ENCODE measurements around the gene LRPAP1. TPM values are rescaled to one million over a fixed set of nuclear protein-coding genes. Genes with fewer than 3 reads are reported as not detected.

Gene LRPAP1
- total RNA-seq, 1 experiment from 2014 or later, result 109 TPM

DNA sequence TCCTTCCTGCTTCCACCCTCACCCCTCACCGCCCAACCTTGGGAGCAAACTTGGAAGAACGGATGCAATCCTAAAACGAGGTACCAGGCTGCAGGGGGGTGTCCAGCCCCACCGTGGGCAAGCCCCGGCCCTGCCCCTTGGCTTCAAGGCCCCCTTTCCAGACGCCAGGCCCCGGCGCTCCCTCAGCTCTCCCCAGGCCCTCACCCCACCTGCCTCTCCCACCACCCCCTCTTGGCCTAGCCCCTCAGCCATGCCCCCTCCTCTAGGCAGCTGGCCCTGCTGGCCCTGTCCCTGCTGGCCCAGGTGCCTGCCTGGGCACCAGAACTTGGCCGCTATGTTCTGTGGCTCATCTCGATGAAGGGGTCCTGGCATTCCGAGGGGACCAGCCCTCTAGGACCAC lies 33.8 kb downstream of the LRPAP1 start:
- Histone ChIP-seq H3K27ac (ENCODE audit: low read depth, low read length) (no peak overlapping the region), H3K4me3 (replicated peaks in 1 of 2; ENCODE audit: low read depth in 1 of 2, low read length in 2 of 2) (no peak overlapping the region), H3K27me3 (ENCODE audit: insufficient read depth, low read length) (no peaks in the 10 kb centered on the region), H2AFZ (ENCODE audit: low read depth, low read length, poor library complexity, severe bottlenecking) (no peak overlapping the region), H3K36me3 (ENCODE audit: control insufficient read depth in 1 of 2, insufficient read depth in 2 of 2, low read length in 2 of 2) (peaks cover 0 to under 1% of the 10 kb centered on the region in 2 experiments; a peak in 1 of 4 replicates), H4K20me1 (ENCODE audit: insufficient read depth) (no peaks in the 10 kb centered on the region), H3K9ac (ENCODE audit: low read length) (no peak overlapping the region), H3K9me3 (ENCODE audit: control insufficient read depth in 1 of 2, insufficient read depth in 1 of 2, low read depth in 1 of 2, low read length in 2 of 2) (no peaks in the 10 kb centered on the region), H3K4me2 (ENCODE audit: low read length) (no peak overlapping the region), H3K9me2 (ENCODE audit: insufficient read depth) (no peaks in the 10 kb centered on the region), H3K79me2 (ENCODE audit: insufficient read depth, low read length) (peaks cover 6% of the 10 kb centered on the region; the same call in 1 of the 2 replicates), H3K4me1 (ENCODE audit: control insufficient read depth in 1 of 2, insufficient read depth in 2 of 2, low read length in 2 of 2) (no peaks in the 10 kb centered on the region)
- POLR2A ChIA-PET, result no interaction called here
- intact Hi-C loops (cut with micrococcal nuclease), result no loop called here
- BruUV-seq (replicated peaks), result no TSS peak
- RAD21 ChIA-PET (ENCODE audit: low non-redundant PET in 1 of 2, low total read pairs in 2 of 2, uncharacterized antibody in 2 of 2, unreplicated experiment in 2 of 2), result no interaction called here
- CTCF ChIA-PET, result no interaction called here
- DNase-seq (ENCODE audit: low read depth, low spot score), result no peak
- ATAC-seq, result no peak
- no peak for TF ChIP-seq JUND (IDR thresholded peaks at IDR 0.05)
- no peak for TF ChIP-seq ZBTB33 (IDR thresholded peaks at IDR 0.05; ENCODE audit: extremely low read depth, insufficient replicate concordance, low read length)
- TF ChIP-seq ZNF274 (IDR thresholded peaks at IDR 0.05; ENCODE audit: low read depth, low read length), result no peak
- TF ChIP-seq POLR2AphosphoS5 (IDR thresholded peaks at IDR 0.05; ENCODE audit: low read depth, low read length), result no peak
- TF ChIP-seq RAD21 (IDR thresholded peaks at IDR 0.05; ENCODE audit: low read depth), result no peak
- TF ChIP-seq ATF3 (IDR thresholded peaks at IDR 0.05), result no peak
- no peak for TF ChIP-seq TCF7L2 (IDR thresholded peaks at IDR 0.05; ENCODE audit: borderline replicate concordance, extremely low read depth, insufficient read depth, insufficient read length)
- TF ChIP-seq ZFX (IDR thresholded peaks at IDR 0.05), result no peak
- TF ChIP-seq MAX (IDR thresholded peaks at IDR 0.05), result no peak
- TF ChIP-seq SRF (IDR thresholded peaks at IDR 0.05; ENCODE audit: low read depth), result no peak
- TF ChIP-seq ELF1 (IDR thresholded peaks at IDR 0.05; ENCODE audit: borderline replicate concordance, low read depth), result no peak
- TF ChIP-seq EZH2 (IDR thresholded peaks at IDR 0.05), result no peak
- no peak for TF ChIP-seq EGR1 (IDR thresholded peaks at IDR 0.05; ENCODE audit: low read depth)
- TF ChIP-seq, protein P1, sequence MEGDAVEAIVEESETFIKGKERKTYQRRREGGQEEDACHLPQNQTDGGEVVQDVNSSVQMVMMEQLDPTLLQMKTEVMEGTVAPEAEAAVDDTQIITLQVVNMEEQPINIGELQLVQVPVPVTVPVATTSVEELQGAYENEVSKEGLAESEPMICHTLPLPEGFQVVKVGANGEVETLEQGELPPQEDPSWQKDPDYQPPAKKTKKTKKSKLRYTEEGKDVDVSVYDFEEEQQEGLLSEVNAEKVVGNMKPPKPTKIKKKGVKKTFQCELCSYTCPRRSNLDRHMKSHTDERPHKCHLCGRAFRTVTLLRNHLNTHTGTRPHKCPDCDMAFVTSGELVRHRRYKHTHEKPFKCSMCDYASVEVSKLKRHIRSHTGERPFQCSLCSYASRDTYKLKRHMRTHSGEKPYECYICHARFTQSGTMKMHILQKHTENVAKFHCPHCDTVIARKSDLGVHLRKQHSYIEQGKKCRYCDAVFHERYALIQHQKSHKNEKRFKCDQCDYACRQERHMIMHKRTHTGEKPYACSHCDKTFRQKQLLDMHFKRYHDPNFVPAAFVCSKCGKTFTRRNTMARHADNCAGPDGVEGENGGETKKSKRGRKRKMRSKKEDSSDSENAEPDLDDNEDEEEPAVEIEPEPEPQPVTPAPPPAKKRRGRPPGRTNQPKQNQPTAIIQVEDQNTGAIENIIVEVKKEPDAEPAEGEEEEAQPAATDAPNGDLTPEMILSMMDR (IDR thresholded peaks at IDR 0.05 in 2 of 3, conservative IDR thresholded peaks at IDR 0.05 in 1 of 3; ENCODE audit: borderline replicate concordance in 1 of 3, insufficient read depth in 1 of 3, low read depth in 2 of 3, low read length in 2 of 3), result no peak
- TF ChIP-seq YY1 (IDR thresholded peaks at IDR 0.05; ENCODE audit: extremely low read depth, insufficient replicate concordance, low read depth, low read length), result no peak
- no peak for TF ChIP-seq FOSL1 (IDR thresholded peaks at IDR 0.05; ENCODE audit: low read depth)
- TF ChIP-seq EZH2phosphoT487 (IDR thresholded peaks at IDR 0.05; ENCODE audit: borderline replicate concordance), result no peak
- no peak for TF ChIP-seq CBX3 (IDR thresholded peaks at IDR 0.05; ENCODE audit: low read depth)
- no peak for TF ChIP-seq SIN3A (IDR thresholded peaks at IDR 0.05; ENCODE audit: low read depth)

All from HCT116 (cell line).